Activated T-cell treated with anti-CD3 and anti-CD28 coated beads, Interleukin-2, amount 50 U/mL, for 1 hour (primary cell): ENCODE measurements around the gene DGAT2.

Source experiments
- DNase-seq: peaks from one replicate; pipeline ENCODE4 v3.0.0-alpha.2; 2020

The DGAT2 gene

GRCh38 chr11:75802913-75803820, 34.6 kb downstream of the DGAT2 start:
- peak; percentile 67 for DNase-seq

- no peak for DNase-seq
Measured at GRCh38 chr11:75809111-75809510, 40.5 kb downstream of the DGAT2 start.

- DNase-seq = no peak
Measured at GRCh38 chr11:75809991-75810390, 41.4 kb downstream of the DGAT2 start.

GRCh38 chr11:75810637-75811390, 42.2 kb downstream of the DGAT2 start:
- no peak for DNase-seq

- DNase-seq = no peak
Measured at GRCh38 chr11:75811485-75811884, 42.9 kb downstream of the DGAT2 start.

GRCh38 chr11:75812542-75813040, 44.0 kb downstream of the DGAT2 start:
- no peak for DNase-seq

- no peak for DNase-seq
Measured at GRCh38 chr11:75813124-75813523, 44.5 kb downstream of the DGAT2 start.

- DNase-seq = no peak
Measured at GRCh38 chr11:75813622-75814039, 45.1 kb downstream of the DGAT2 start.

- DNase-seq = no peak
Measured at GRCh38 chr11:75814363-75814676, 45.7 kb downstream of the DGAT2 start.

GRCh38 chr11:75814677-75815344, 46.2 kb downstream of the DGAT2 start, which contains the start of gene UVRAG:
TSS of gene UVRAG (plus strand) at chr11:75815210. CDS start at chr11:75815408, 198 bp downstream.
- DNase-seq = peak; percentile 98

GRCh38 chr11:75815345-75816168, 47.0 kb downstream of the DGAT2 start:
- DNase-seq = no peak

- no peak for DNase-seq
Measured at GRCh38 chr11:75816561-75817239, 48.1 kb downstream of the DGAT2 start.

GRCh38 chr11:75820645-75821044, 52.1 kb downstream of the DGAT2 start:
- DNase-seq = no peak

- no peak for DNase-seq
Measured at GRCh38 chr11:75821202-75821601, 52.6 kb downstream of the DGAT2 start.

- no peak for DNase-seq
Measured at GRCh38 chr11:75822541-75822940, 54.0 kb downstream of the DGAT2 start.

GRCh38 chr11:75823415-75823814, 54.8 kb downstream of the DGAT2 start:
- no peak for DNase-seq

GRCh38 chr11:75823946-75824345, 55.4 kb downstream of the DGAT2 start:
- DNase-seq = no peak

- no peak for DNase-seq
Measured at GRCh38 chr11:75826461-75827230, 58.1 kb downstream of the DGAT2 start.

- DNase-seq = no peak
Measured at GRCh38 chr11:75827562-75827961, 59.0 kb downstream of the DGAT2 start.

GRCh38 chr11:75831915-75832502, 63.4 kb downstream of the DGAT2 start:
- DNase-seq = no peak

- DNase-seq = no peak
Measured at GRCh38 chr11:75834728-75835127, 66.2 kb downstream of the DGAT2 start.
